Measurements from ENCODE around the gene CSTF1.

The CSTF1 gene

DNA sequence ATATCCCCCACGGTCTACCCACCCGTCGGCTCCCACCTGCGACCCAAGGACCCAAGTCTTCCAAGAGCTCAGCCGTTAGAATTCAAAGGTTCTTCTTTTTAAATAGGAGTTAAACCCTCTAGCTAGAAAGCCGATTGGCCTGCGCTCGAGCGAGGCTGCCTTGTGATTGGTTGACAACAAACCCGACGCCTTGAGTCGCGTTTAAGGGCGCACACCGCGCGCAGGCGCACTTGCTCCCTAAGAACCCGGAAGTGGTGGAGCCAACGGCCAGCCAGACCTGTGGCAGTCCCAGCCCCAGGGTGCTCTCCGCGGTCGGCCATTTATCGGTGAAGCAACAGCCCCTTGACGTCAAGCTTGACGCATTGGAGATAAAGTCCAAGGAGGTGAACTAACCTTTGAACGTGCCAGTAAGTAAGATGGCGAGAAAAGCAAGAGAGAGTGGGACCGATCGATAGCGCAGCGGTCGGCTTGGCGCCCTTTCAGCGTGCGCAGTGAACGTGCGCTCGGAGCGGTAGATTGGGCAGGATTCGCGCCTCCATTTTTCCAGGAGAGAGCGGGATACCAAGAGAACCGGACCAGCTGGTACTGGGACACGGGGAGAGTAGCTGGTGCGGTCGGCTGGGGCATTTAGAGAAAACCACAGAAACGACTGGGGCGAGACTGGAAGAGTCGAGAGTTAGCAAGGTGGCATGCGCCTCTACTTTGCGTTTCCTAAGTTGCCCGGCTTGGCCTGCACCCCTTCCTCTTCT, at the start of gene CSTF1, which contains the start of gene AURKA:
Gene CSTF1, plus strand, starts transcription at position 514 of the 749 bp plus-strand sequence. CDS start 2,908 bp downstream, outside the sequence.
Gene AURKA, minus strand, starts transcription at position 84 of the 749 bp plus-strand sequence. CDS start 4,018 bp downstream, outside the sequence.
- peak; percentile 100 for DNase-seq (ENCODE audit: low spot score)

DNA sequence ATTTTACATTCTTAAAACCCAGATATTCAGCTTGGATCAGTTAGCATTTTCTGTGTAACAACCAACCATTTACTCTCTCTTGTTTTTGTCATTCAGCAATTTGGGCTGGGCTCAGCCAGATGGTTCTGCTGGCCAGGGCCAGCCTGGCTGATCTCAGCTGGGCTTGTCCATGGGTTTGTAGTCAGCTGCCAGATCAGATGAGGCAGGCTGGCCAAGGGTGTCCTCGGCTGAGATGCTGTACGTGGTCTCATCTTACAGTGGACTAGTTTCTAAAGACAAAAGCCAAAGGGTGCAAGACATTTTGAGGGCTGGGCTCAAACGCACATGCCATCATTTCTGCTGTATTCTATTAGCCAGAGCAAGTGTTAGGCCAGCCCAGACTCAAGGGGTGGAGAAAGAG, 49.7 kb upstream of the CSTF1 start:
- DNase-seq (ENCODE audit: low spot score), result no peak

DNA sequence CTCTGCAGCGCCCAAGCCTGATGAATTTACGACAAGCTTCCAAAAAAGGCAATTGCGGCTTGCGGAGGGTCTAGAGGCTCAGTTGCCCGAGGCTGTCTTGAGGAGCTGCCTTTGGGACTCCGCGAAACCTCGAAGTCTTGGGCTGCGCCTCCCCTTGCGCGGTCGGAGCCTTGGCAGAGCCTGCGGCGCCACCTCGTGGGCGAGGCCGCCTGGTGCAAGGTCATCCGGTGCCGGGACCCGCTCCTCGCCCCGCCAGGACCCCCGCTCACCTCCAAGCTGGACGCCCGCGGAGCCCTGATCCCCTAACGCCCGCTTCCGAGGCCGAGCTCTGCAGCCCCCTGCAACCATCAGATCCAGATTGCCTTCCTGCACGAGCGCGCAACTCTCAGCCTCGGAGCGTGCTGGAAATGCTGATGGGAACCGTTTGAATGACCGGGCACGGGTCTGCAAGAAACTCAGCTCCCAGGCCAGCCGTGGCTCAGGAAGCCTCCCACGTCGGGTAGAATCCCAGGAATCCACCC, 48.5 kb upstream of the CSTF1 start:
- DNase-seq (ENCODE audit: low spot score), result peak; percentile 75

DNA sequence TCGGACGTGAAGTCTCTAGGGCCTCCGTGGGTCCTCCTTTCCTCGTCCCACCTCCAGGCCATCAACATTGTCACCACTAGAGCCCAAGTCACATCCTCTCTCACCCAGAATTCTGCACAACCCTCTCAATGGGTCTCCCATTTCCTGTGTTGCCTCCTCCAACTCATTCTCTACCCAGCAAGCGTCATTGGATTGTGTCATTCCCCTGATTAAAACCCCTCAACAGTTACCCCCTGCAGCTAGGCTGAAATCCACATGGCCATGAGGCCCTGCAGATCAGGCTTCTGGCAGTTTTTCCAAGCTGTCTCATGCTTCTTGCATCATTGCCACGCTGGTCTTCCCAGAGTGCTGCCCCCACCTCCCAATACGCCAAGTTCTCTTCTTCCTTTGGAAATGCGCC, 46.5 kb upstream of the CSTF1 start:
- no peak for DNase-seq (ENCODE audit: low spot score)

DNA sequence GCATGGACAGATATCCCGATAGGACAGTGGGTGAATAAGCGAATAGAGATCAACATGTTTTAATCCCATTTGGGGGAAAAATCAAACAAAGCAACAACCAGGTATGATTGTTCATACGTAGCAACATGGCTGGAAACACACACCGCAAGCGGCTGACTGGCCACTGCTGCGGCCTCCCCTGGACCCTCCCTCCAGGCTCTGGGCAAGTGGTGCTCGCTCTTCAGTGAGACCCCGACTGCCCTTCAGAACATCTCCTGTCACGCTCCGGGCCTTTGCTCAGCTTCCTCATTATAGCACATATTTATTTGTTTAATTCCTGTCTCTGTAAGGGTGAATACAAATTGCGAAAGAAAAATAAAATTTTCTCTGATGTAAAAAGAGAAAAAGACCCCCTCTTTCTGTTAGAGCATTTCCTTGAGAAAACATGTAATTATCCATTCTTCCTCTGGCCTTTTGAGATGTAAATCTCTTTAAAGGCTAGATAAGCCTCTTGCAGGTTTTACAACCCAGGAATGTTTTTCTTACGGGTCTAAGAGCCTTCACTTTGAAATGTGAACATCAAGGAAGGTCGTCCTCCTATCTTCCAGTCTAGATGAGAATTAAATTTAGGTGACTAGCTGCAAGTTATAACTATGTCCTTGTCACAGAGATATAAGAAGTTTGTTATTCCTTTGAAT, 44.7 kb upstream of the CSTF1 start:
- DNase-seq (ENCODE audit: low spot score), result no peak

DNA sequence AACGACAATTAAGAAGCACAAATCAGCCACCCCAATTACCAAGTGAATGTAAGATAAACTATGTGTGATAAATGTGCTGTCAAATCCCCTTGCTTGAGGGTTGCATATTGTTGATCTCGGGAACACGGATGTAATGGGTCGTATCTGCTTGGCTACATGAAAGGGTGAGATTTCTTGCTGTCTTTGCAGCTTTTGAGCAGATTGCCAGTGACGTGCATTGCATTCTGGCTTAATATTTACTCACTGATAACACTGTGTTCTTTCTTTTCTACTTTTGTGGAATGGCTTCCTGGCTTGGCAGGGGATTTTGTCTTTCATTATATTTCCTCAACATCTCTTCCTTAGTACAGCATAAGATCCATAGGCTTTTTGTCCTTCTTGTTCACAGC, 44.1 kb upstream of the CSTF1 start:
- DNase-seq (ENCODE audit: low spot score), result peak; percentile 55

DNA sequence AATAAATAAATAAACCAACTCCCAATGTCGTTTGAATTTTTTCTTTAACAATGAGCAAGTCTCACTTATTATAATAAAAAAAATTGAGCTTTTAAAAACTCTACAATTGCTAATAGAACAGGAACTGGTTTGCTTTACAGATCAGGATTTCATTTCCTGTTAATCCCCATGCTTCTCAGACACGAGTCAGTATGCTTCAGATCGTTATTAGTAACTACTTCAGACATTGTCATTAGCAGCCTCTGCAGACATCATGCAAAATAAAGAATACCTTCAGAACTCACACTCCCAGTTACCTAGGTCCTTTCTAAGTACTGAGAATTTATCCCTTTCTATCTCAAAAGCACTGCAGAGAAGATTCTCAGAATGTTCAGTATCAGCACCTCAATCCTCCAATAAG, 43.7 kb upstream of the CSTF1 start:
- DNase-seq (ENCODE audit: low spot score), result no peak

DNA sequence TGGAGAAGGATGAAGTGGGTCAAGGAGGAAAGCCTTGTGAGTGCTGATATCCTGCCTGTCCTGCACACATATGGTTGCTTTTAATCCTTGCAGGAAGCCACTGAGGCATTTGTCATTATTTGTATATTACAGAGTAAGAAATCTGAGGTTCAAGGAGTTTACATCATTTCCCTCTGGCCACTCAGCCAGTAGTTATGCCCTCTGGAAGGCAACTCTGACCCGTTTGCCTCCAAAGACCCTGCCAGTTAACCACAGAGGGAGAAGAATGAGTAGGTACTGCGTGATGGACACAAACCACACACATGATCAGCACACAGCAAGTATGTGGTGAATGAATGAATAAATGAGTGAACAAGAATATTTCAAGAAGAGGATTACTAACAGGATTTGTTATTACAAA, 41.6 kb upstream of the CSTF1 start:
- no peak for DNase-seq (ENCODE audit: low spot score)

DNA sequence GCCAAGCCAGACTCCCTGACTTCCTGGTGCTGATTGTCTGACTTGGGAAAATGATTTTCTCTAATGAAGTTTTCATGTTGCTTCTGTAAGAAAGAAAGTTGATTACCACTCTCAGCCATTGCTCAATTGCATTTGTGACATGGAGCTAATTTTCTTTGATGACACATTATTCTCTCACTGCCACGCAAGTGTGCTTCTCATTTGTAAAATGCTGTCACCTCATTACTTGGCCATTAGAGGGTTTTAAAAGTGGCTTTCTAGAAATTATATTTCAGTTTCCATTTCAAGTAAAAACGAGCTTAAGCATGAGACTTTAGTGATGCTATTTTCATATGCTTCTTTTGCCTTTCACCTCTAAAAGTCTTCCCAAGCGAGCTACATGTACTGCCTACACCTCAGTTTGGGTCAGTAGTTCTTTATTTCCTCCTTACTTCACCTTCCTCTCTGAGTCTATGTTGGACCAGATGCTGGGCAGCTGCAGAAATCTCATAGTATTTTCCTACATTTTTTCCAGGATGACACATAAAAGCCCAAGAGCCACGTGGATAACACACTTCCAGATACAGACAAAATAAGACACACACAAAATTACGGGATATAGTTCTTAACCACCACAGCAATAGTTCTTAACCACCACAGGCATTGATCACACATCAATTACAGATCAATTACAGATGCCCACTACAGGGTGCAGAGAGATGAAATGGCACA, 39.9 kb upstream of the CSTF1 start:
- no peak for DNase-seq (ENCODE audit: low spot score)

DNA sequence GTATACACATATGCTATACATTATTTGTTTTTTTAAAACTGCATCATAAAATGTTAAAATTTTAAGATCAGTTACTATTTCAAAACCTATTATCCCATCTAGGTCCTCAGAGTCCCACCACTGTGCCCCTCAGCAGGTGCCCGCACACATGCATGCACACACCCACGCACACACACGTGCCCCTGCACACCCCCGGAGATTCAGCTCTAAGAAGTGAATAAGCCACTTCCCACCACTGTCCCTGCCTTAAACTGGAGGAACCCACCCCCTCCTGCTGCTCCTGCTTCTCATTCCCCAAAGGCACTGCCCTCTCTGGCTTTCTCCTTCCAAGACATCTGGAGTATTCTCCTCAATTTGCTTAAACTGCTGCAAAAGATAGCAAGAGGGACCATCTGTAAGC, 39.1 kb upstream of the CSTF1 start:
- no peak for DNase-seq (ENCODE audit: low spot score)

DNA sequence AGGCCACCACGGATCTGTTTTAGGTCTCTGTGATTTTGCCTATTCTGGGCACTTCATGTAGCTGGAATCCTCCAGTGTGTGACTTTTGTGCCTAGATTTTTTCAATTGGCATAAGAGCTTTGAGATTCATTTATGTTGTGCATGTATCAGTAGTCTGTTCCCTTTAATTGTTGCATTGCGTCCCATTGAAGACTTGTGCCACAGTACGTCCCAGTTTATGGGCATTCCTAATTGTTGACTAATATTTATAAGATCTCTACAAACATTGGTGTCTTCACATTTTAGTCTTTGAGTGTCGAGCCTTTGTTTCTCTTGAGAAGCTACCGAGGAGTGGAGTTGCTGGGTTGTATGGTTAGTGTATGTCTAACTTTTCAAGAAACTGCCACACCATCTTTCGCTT, 34.4 kb upstream of the CSTF1 start:
- no peak for DNase-seq (ENCODE audit: low spot score)

DNA sequence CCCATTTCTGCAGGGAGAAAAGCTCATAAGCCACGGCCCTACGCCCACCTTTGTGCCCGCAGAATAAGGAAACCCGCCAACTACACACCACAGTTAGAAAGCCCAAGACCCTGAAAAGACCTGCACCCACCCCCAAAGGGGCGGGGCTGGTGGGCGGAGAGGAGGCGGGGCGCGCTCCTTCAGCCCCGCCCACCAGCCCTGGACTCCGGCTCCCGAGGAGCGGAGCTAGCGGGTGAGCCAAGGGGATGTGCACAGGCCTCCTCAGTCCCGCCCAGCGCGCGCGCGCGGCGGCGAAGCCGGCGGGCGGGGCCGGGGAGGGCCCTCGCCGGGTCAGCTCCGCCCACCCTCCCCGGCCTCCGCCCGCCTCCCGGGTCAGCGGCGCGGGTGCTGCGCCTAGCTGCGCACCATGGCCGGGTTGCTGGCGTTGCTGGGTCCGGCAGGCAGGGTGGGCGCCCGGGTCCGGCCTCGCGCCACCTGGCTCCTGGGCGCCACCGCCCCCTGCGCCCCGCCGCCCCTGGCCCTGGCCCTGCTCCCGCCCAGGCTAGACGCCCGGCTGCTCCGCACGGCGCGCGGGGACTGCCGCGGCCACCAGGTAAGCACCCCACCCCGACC, 33.7 kb upstream of the CSTF1 start, which contains the start of gene FAM210B:
Gene FAM210B, plus strand, starts transcription at position 375 of the 612 bp plus-strand sequence. Its CDS starts 32 bp downstream, at position 407.
- peak; percentile 97 for DNase-seq (ENCODE audit: low spot score)

DNA sequence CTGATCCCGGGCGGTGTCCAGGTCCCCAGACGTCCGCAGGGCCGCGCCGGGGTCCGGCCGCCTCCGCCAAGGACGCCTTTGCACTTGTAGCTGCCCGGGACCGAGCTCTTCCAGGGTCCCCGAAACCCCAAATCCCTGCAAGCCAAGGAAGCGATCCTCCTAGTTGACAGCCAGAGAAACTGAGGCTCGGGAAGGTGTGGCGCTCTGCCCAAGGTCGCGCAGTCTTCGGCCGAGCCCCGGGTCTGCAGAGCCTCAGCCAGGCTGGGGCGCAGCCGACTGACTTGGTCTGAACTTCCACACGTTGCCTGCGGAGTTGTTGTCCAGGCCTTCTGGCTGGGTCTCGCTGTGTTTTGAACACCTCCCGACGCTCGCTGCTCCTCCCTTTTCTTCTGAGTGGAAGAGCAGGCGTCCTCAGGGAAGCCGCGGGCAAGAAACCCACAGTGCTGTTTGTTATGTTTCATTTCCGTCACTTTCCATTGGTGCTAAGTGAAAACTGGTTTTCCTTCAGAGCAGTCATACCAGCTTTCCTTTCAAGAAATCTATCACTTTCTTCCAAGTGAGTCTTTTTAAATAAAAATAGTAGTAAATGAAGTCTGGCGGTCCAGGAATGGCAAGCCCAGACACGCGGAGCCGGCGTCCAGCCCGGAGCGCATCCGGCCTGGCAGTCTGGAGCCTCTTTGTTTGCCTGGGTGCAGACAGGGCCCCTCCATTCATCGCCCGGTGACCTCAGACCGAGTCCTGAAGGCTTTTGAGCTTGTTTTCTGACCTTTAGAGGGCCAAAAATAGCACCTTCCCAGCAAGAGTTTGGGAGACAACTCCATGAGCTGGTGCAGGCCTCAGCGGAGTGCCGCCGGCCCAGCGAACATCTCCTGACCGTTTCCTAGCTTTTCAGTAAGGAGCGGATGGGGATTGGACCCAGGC, 33.0 kb upstream of the CSTF1 start:
- DNase-seq (ENCODE audit: low spot score), result peak; percentile 82

DNA sequence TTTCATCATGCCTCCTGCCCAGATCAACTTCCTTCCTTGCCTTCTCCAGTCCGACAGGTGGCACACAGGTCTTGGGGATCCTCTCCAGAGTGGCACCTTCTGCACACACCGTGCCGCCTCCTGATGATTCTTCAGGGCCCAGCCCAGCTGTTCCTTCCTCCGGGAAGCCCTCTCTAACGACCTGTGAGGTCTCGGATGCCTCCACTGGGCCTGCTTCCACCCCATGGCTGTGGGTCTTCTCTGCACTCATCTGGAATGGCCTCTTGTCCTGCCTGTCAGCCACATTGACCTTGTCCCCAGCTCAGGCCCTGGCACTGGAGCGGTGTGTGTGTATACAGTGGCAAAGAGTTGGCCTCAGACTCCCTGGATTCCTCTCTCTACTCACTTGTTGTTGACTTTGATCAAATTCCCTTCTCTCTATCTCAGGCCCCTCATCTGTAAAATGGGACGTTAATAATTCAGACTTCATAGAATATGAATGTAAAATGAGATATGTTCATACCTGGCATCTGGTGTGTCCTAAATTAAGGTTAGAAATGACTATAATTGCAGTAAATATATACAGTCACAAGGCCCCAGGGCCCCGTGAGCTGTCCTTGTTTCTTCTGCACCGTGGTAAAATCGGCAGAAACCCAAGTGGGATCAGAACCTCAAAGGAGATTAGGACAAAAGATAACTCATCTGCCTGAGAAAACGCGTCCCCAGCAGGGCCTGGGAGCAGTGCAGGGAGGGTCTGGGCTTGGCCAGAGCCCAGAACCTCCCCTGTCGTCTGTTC, 32.1 kb upstream of the CSTF1 start:
- DNase-seq (ENCODE audit: low spot score), result peak; percentile 50

DNA sequence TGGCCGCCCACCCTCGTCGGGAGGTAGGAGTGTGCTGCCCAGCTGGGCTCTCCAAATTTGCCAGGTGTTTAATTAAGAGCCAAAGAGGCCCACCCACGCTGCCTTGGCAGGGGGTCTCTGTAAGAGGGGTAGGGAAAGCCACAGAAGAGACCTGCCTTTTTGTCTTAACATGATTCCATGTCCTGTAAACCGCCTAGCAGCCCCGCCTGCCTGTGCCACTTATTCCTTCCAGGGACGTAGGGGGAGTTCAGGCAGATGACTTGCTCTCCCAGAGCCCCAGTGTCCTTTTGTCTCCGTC, 31.6 kb upstream of the CSTF1 start:
- DNase-seq (ENCODE audit: low spot score), result no peak

DNA sequence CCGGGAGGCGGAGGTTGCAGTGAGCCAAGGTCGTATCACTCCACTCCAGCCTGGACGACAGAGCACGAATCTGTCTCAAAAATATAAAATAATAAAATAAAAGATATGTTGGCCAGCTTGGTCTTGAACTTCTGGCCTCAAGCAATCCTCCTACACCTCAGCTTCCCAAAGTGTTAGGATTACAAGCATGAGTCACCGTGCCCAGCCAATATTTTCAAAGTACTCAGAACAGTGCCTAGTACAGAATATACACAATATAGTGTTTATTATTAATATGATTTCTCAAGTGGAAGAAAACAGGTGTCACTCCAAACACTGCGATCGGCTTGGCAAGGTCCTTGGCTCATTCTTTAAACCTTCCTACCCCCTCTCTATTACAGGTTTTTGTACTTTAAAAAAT, 30.5 kb upstream of the CSTF1 start:
- no peak for DNase-seq (ENCODE audit: low spot score)

DNA sequence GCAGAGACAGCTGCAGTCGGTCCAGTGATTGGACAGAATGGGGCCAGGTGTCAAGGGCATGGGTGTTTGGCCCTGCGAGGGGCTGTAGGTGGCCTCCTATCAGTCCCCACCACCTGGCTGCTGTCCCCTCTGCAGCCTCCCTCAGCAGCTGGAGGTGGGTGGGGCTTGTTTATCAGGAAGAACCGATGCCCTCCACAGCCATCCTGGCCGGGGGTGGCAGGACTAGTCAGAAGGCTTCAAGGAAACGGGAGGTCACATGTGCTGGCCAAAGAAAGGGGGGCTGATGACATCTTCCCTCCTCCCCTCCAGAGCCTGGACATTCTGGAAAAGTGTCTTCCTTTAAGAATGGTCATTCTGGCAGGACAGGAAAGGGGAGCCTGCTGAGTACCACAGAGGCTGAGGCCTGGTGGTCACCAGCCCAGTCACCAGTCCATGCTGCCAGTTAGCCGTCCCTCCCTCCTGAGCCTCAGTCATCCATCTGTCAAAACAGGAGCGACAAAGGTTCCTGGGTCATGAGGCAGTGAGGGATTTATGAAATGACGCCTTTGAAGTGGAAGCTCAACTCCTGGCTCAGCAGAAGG, 29.5 kb upstream of the CSTF1 start:
- no peak for DNase-seq (ENCODE audit: low spot score)

DNA sequence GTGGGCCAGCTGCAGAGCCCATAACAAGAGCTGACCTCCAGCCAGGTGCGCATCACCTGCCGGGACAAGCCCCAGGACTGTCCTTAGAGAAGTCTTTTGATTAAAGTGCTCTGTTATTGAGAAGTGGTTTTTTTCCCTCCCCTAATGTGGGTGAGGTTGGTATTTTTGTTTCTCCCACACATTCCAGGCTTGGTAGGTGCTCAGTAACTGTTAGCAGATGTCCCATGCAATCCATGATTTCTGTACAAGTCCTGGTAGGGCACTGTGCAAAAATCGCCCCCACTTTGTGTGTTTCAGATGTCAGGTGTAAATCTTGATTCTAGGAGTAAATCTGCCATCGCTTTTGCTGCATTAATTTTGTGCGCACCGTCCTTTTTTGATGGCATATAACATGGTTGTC, 29.0 kb upstream of the CSTF1 start:
- no peak for DNase-seq (ENCODE audit: low spot score)

DNA sequence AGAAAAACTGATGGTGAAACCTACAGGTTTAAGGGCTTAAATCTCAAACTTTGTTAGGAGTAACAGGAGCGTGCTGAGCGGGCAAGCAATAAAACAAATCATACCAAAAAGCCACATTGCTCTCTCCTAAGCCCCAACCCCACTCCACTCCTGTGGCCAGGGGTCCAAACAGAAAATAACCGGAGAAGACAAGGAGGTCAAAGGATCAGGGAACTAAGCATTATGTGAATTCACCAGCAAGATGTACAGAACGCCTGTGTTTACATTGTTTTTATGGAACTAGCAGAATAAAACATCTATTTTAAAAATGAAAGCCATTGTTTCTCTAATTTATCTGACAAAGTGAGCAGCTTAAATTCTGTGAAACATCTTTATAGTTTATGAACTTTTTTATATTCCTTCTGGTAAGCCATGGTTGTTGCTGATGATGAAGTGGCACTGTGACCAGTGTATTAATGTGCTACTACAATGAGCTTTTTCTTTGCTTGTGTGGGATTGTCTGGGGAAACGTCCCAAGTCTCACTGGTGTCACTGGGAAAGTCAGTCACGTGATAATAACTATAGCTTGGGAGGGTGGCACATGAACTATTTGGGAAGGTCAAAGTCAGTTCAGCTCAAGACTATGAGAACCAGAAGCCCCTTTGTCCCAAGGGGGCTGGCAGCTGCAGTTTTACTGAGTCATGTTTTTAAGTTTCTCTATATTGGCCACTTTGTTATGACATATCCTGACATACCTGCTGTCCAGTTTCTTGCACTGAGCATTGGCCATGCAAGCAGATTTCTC, 23.9 kb upstream of the CSTF1 start:
- DNase-seq (ENCODE audit: low spot score), result peak; percentile 76

All from COLO829 (cell line).